HG03280 (cell line): ENCODE data around the gene BABAM2.
"Not testable (repeated sequence)": the region's sequence is repeated elsewhere in the genome, so short reads cannot be mapped to it uniquely, and the experiment has no call there.

ENCODE experiments used
- ATAC-seq: cut with Tn5 transposase; IDR thresholded peaks from one replicate; pipeline ENCODE4 v1.9.1; 2021; ENCODE audit warnings: mild to moderate bottlenecking, moderate library complexity; ENCODE audit not compliant: unreplicated experiment

BABAM2 gene

GRCh38 chr2:27875089-27875881 is 15.2 kb upstream of the BABAM2 start:
- no peak for ATAC-seq

GRCh38 chr2:27878825-27879224 is 11.7 kb upstream of the BABAM2 start:
- no peak for ATAC-seq

GRCh38 chr2:27881815-27882583 is 8.5 kb upstream of the BABAM2 start:
- ATAC-seq: not testable (repeated sequence)

GRCh38 chr2:27882584-27882922 is 8.0 kb upstream of the BABAM2 start:
- not testable (repeated sequence) for ATAC-seq

- ATAC-seq: no peak
Observed at GRCh38 chr2:27884601-27885000, 5.9 kb upstream of the BABAM2 start.

GRCh38 chr2:27885234-27885633 is 5.3 kb upstream of the BABAM2 start:
- ATAC-seq: no peak

- ATAC-seq: no peak
Observed at GRCh38 chr2:27885661-27886060, 4.9 kb upstream of the BABAM2 start.

- no peak for ATAC-seq
Observed at GRCh38 chr2:27886322-27886721, 4.2 kb upstream of the BABAM2 start.

GRCh38 chr2:27887111-27887510 is 3.4 kb upstream of the BABAM2 start:
- ATAC-seq: no peak

- ATAC-seq: no peak
Observed at GRCh38 chr2:27887830-27888229, 2.7 kb upstream of the BABAM2 start.

- ATAC-seq: no peak
Observed at GRCh38 chr2:27888790-27889189, 1.7 kb upstream of the BABAM2 start.

GRCh38 chr2:27889774-27890145 is 769 bp upstream of the BABAM2 start:
- ATAC-seq: no peak

GRCh38 chr2:27890924-27891672 is 569 bp downstream of the BABAM2 start:
- peak; percentile 29 for ATAC-seq

GRCh38 chr2:27891673-27892105 is 1.2 kb downstream of the BABAM2 start:
- ATAC-seq: no peak

GRCh38 chr2:27893006-27893405 is 2.5 kb downstream of the BABAM2 start:
- ATAC-seq: no peak

- no peak for ATAC-seq
Observed at GRCh38 chr2:27897717-27898116, 7.2 kb downstream of the BABAM2 start.

- ATAC-seq: no peak
Observed at GRCh38 chr2:27901234-27901633, 10.7 kb downstream of the BABAM2 start.

GRCh38 chr2:27902098-27902497 is 11.6 kb downstream of the BABAM2 start:
- ATAC-seq: no peak

- ATAC-seq: no peak
Observed at GRCh38 chr2:27903018-27903417, 12.5 kb downstream of the BABAM2 start.

- ATAC-seq: no peak
Observed at GRCh38 chr2:27903649-27904404, 13.3 kb downstream of the BABAM2 start.

- no peak for ATAC-seq
Observed at GRCh38 chr2:27904405-27904665, 13.8 kb downstream of the BABAM2 start.
